GM12801 (cell line): ENCODE data around the gene ADO.

Experiments used
- CTCF ChIP-seq: IDR thresholded peaks from one replicate; pipeline ENCODE4 v1.5.1; 2011; ENCODE audit warnings: control low read depth; ENCODE audit not compliant: insufficient read length; ENCODE audit errors: extremely low read depth

ADO gene

GRCh38 chr10:62764011-62764410 is 40.5 kb upstream of the ADO start:
- TF ChIP-seq CTCF, result no peak

GRCh38 chr10:62765726-62766125 is 38.8 kb upstream of the ADO start:
- no peak for TF ChIP-seq CTCF

- TF ChIP-seq CTCF, result no peak
Observed at GRCh38 chr10:62766386-62766785, 38.1 kb upstream of the ADO start.

- TF ChIP-seq CTCF, result no peak
Observed at GRCh38 chr10:62769574-62770242, 34.8 kb upstream of the ADO start.

GRCh38 chr10:62772186-62772974 is 32.1 kb upstream of the ADO start:
- TF ChIP-seq CTCF, result no peak

GRCh38 chr10:62778125-62778524 is 26.4 kb upstream of the ADO start:
- no peak for TF ChIP-seq CTCF

- no peak for TF ChIP-seq CTCF
Observed at GRCh38 chr10:62779487-62780248, 24.9 kb upstream of the ADO start.
